AG09309 (cell line): ENCODE results near the gene RPL34.

ENCODE experiments used
- DNase-seq: peaks from one replicate; pipeline ENCODE4 v3.0.0-alpha.2; 2010; ENCODE audit warnings: low read depth
- H3K4me3 ChIP-seq: 2 replicates; pipeline ENCODE4 v1.5.1; 2011; ENCODE audit warnings: mild to moderate bottlenecking, low read depth, low read length, moderate library complexity; ENCODE audit not compliant: control insufficient read depth
- TF ChIP-seq, protein P1 (sequence below): IDR thresholded peaks from 2 replicates; pipeline ENCODE4 v1.5.1; 2011; ENCODE audit warnings: mild to moderate bottlenecking, low read depth, low read length, inconsistent platforms; ENCODE audit not compliant: insufficient read depth, control insufficient read depth; ENCODE audit errors: missing control alignments

RPL34 gene

DNA sequence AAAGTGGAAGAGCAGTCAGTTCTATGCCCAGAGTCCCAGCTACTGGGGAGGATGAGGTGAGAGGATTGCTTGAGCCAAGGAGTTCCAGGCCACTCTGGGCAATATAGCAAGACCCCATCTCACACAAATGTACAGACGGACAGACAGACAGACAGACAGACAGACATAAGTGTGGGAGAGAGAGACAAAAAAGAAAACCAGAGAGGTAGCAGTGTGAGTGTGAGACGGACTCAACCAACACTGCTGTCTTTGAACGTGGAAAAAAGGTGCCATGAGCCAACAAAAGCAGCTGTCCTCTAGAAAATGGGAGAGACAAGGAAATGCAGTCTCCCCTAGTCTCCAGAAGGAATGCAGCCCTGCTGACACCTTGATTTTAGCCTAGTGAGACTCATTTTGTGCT lies 18.2 kb upstream of the RPL34 start:
- DNase-seq: no peak
- H3K4me3 ChIP-seq: no peak overlapping the region
- TF ChIP-seq, protein P1, sequence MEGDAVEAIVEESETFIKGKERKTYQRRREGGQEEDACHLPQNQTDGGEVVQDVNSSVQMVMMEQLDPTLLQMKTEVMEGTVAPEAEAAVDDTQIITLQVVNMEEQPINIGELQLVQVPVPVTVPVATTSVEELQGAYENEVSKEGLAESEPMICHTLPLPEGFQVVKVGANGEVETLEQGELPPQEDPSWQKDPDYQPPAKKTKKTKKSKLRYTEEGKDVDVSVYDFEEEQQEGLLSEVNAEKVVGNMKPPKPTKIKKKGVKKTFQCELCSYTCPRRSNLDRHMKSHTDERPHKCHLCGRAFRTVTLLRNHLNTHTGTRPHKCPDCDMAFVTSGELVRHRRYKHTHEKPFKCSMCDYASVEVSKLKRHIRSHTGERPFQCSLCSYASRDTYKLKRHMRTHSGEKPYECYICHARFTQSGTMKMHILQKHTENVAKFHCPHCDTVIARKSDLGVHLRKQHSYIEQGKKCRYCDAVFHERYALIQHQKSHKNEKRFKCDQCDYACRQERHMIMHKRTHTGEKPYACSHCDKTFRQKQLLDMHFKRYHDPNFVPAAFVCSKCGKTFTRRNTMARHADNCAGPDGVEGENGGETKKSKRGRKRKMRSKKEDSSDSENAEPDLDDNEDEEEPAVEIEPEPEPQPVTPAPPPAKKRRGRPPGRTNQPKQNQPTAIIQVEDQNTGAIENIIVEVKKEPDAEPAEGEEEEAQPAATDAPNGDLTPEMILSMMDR: no peak

DNA sequence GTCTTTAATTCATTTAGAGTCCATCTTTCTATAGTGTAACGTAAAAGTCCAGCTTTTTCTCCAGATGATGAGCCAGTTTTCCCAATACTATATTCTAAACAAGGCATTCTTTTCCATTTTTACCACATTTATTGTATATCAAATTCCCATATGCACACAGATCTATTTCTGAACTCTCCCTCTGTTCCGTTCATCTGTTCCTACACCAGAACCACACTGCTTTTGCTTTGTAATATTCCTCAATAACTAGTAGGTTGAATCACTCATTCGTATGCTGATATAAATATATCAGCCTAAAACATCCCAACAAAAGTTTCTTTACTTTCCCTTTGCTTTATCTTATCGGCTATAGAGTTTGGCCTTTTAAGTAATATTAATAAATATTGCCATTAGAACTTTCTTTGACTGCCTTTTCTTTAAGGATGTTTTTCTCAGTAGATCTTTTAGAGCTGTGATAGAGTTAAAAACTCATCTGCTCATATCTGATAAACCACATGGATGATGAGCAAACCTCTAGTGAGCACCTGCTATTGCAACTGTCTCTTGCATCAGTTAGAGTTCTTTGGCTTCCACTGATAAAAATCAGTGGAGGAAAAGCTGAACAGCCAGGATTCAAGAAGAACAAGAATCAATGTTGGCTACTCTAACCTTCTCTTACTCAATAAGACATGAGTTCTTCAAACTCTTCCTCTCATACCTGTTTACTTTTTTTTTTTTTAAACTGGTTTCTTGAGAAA lies 13.1 kb upstream of the RPL34 start:
- H3K4me3 ChIP-seq: no peak overlapping the region
- TF ChIP-seq, protein P1: no peak
- DNase-seq: no peak

DNA sequence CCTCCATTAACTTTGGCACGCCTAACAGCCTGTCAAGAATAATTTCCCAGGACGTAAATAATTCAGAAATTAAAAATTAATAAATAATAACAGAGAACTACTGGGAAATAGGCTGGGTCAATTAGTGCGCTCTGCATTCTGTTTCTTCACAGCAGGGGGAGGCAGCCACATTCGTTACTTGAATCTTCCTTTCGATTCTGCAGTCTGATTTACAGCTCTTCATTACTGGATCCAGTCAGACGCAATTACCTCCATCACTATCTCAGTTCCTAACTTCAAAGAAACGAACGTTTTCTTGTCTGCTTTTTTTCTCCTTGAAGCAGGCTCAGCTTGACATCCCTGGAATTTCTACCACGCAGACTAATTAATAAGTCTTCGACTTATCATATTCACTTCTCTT lies 9.0 kb upstream of the RPL34 start:
- TF ChIP-seq, protein P1: peak; percentile 17
- no peak overlapping the region for H3K4me3 ChIP-seq
- no peak for DNase-seq

DNA sequence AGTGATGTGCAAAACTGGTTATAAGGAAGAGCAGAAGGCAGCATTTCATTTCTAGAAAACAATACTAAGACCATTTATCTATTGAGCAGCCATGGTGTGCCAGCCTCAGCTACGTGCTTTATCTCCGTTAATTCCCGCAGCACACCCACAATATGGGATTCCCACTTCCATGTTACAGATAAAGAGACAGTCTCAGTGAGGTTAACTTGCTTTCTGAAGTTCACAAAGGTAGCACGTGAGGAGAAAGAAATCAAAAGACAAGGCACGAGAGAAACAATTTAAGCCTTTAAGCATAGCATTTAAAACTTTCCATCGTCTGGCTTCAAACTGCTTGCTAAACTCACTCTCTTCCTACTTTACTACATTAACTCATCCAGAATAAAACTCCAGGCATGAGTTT lies 8.0 kb upstream of the RPL34 start:
- no peak for DNase-seq
- no peak overlapping the region for H3K4me3 ChIP-seq
- TF ChIP-seq, protein P1: no peak

DNA sequence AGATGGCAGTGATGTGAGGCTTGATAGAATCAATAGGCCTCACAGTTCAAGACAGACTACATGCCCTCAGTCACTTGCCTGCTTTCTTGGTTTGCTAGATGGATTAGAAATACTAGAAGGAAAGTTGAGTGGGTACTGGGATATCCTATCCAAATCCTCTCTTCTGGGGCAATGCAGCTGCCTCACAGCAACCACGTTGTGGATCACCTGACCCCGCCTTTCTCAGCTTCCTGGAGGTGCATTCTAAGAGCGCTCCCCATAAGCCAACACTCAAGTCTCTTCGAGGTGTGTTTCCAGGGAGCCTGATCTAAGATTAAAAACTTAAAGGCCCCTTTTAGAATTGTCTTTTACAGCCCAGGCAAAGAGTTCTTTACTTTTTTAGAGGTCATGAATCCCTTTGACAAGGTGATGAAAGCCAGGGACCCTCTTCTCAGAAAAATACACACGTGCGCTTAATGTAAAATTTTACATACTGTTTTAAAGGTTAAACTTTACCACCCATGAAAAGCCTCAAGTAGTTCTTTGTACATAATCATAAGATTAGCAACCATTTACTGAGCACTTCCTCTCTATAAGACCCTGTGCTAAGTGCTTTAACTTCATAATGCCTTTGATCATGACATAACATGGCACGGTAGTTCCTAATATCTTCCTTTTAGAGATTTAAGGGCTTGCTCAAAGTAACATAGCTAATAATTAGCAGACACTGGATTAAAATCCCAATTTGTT lies 840 bp upstream of the RPL34 start:
- no peak overlapping the region for H3K4me3 ChIP-seq
- TF ChIP-seq, protein P1: no peak
- no peak for DNase-seq

DNA sequence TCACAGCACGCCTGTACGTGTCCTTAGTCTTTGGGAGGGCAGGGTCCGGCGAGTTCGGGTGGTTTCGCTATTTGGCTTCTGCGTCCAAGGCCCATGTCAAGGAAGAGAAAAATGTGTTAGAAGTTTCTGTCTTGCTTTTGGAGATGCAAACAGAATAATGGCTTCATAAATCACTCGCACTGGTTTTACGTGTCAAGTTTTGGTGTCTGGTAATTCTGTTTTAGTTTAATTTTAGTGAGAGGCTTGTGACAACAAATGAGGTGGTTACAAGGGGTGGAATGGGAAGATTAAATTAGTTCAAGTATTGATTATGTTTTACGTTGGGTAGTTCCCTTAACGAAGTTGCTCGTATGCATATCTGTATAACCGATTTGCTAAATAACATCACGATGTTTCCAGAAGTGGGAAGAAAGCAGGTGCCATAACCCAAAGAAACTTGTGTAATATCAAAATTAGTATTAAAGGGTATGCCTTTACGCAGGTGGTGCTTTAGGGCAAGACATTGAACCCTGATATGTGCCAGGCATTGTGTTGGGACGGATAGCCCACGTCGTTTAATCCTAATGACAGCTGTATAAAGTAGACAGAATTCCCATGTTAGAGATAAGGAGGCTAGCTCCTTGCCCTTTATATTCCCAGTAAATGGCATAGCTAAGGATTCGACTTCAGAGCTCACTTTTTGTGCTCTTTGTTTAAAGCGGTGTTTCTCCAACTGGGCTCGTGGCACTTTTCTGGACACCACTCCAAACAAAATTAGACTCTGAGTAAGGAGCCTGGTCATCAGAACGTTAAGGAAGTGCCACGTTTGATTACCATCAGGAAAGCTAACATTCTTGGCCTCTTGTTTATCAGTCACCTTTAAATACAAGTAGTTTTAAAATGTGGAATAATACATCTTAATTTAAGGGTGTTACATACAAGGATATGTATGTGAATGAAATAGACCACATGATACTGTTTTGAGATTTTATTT lies 843 bp downstream of the RPL34 start:
- TF ChIP-seq, protein P1: no peak
- DNase-seq: no peak
- peak overlapping the region; percentile 84 for H3K4me3 ChIP-seq
